ENCODE measurements around the gene TBCD.
"Not testable (repeated sequence)": the region's sequence is repeated elsewhere in the genome, so short reads cannot be mapped to it uniquely, and the experiment has no call there.

Gene TBCD

GRCh38 chr17:82767041-82767754 lies 15.3 kb downstream of the TBCD start:
- peak; percentile 51 for DNase-seq

GRCh38 chr17:82769041-82769440 lies 17.2 kb downstream of the TBCD start:
- no peak for DNase-seq

- DNase-seq = no peak
Observed at GRCh38 chr17:82772026-82772425, 20.2 kb downstream of the TBCD start.

GRCh38 chr17:82774456-82774855 lies 22.6 kb downstream of the TBCD start:
- not testable (repeated sequence) for DNase-seq

GRCh38 chr17:82775001-82775823 lies 23.3 kb downstream of the TBCD start:
- peak; percentile 34 for DNase-seq

- no peak for DNase-seq
Observed at GRCh38 chr17:82776454-82776853, 24.6 kb downstream of the TBCD start.

- DNase-seq = not testable (repeated sequence)
Observed at GRCh38 chr17:82777778-82778375, 26.0 kb downstream of the TBCD start.

- no peak for DNase-seq
Observed at GRCh38 chr17:82779541-82779940, 27.7 kb downstream of the TBCD start.

GRCh38 chr17:82780195-82780594 lies 28.3 kb downstream of the TBCD start:
- no peak for DNase-seq

- no peak for DNase-seq
Observed at GRCh38 chr17:82780971-82781893, 29.4 kb downstream of the TBCD start.

- DNase-seq = peak; percentile 28
Observed at GRCh38 chr17:82781894-82782274, 30.0 kb downstream of the TBCD start.

GRCh38 chr17:82782657-82783207 lies 30.9 kb downstream of the TBCD start:
- DNase-seq = no peak

- DNase-seq = no peak
Observed at GRCh38 chr17:82783498-82783897, 31.6 kb downstream of the TBCD start.

GRCh38 chr17:82785581-82785980 lies 33.7 kb downstream of the TBCD start:
- DNase-seq = not testable (repeated sequence)

- DNase-seq = no peak
Observed at GRCh38 chr17:82786427-82786826, 34.6 kb downstream of the TBCD start.

- no peak for DNase-seq
Observed at GRCh38 chr17:82787081-82787848, 35.4 kb downstream of the TBCD start.

- DNase-seq = no peak
Observed at GRCh38 chr17:82788206-82789001, 36.5 kb downstream of the TBCD start.

- no peak for DNase-seq
Observed at GRCh38 chr17:82789051-82789592, 37.3 kb downstream of the TBCD start.

GRCh38 chr17:82789806-82790205 lies 37.9 kb downstream of the TBCD start:
- no peak for DNase-seq

GRCh38 chr17:82790391-82790790 lies 38.5 kb downstream of the TBCD start:
- DNase-seq = no peak

Measured in COR-L47 (cell line).